HepG2 (cell line): ENCODE results near the gene CTRL. TPM values are rescaled to one million over a fixed set of nuclear protein-coding genes. Genes with fewer than 3 reads are reported as not detected.
A peak's percentile ranks its signal among the peaks of the same experiment; 100 is the strongest.

Source experiments
- CBX5 ChIP-seq: sonication (generic); formaldehyde crosslinking; IDR thresholded peaks from 2 replicates; pipeline ENCODE4 v1.4.0; 2020; ENCODE audit warnings: missing genetic modification reagents, borderline replicate concordance
- FOXO1 ChIP-seq: sonication (generic); formaldehyde crosslinking; IDR thresholded peaks from 2 replicates; pipeline ENCODE4 v1.4.0; 2020; ENCODE audit warnings: missing genetic modification reagents
- GZF1 ChIP-seq: sonication (generic); formaldehyde crosslinking; IDR thresholded peaks from 2 replicates; pipeline ENCODE4 v1.5.1; 2020; ENCODE audit warnings: mild to moderate bottlenecking, missing genetic modification reagents
- HNF4G ChIP-seq, 2 experiments: sonication (generic) in 1 of 2; formaldehyde crosslinking in 1 of 2; IDR thresholded peaks; 2 replicates each; pipeline versions ENCODE4 v1.4.0 to v1.6.1; 2011 to 2020; ENCODE audit warnings: borderline replicate concordance in 2 of 2, low read depth in 2 of 2, mild to moderate bottlenecking in 2 of 2, low read length in 1 of 2, missing genetic modification reagents in 1 of 2, moderate library complexity in 1 of 2
- JUNB ChIP-seq: sonication (generic); formaldehyde crosslinking; IDR thresholded peaks from 2 replicates; pipeline ENCODE4 v1.8.0; 2022; ENCODE audit warnings: missing genetic modification reagents, mild to moderate bottlenecking, borderline replicate concordance
- KDM3A ChIP-seq: IDR thresholded peaks from 2 replicates; pipeline ENCODE4 v1.6.1; 2018; ENCODE audit warnings: low read depth, missing compliant biosample characterization
- PHF21A ChIP-seq: sonication (generic); formaldehyde crosslinking; IDR thresholded peaks from 2 replicates; pipeline ENCODE4 v1.5.0; 2020; ENCODE audit warnings: mild to moderate bottlenecking, missing genetic modification reagents
- RAD21 ChIP-seq: fragments of 450-650 bp; formaldehyde crosslinking; IDR thresholded peaks from 2 replicates; pipeline ENCODE4 v1.5.0; 2020; ENCODE audit warnings: mild to moderate bottlenecking
- SIN3B ChIP-seq: fragments of 150-350 bp; IDR thresholded peaks from 2 replicates; pipeline ENCODE4 v1.6.1; 2014; ENCODE audit warnings: low read length
- SKI ChIP-seq: fragments of 450-650 bp; IDR thresholded peaks from one replicate; pipeline ENCODE4 v1.6.1; 2018; ENCODE audit warnings: mild to moderate bottlenecking; ENCODE audit not compliant: partially characterized antibody
- SUZ12 ChIP-seq: fragments of 150-350 bp; IDR thresholded peaks from 2 replicates; pipeline ENCODE4 v1.6.1; 2014; ENCODE audit warnings: low read depth, low read length
- ZNF318 ChIP-seq: sonication (generic); formaldehyde crosslinking; IDR thresholded peaks from 2 replicates; pipeline ENCODE4 v1.4.0; 2020; ENCODE audit warnings: mild to moderate bottlenecking, missing genetic modification reagents
- ZNF414 ChIP-seq: sonication (generic); formaldehyde crosslinking; IDR thresholded peaks from 2 replicates; pipeline ENCODE4 v1.5.0; 2020; ENCODE audit warnings: missing genetic modification reagents
- ZNF678 ChIP-seq: sonication (generic); formaldehyde crosslinking; IDR thresholded peaks from 2 replicates; pipeline ENCODE4 v1.4.0; 2020; ENCODE audit warnings: mild to moderate bottlenecking, missing genetic modification reagents
- ZNF772 ChIP-seq: sonication (generic); formaldehyde crosslinking; IDR thresholded peaks from 2 replicates; pipeline ENCODE4 v1.5.0; 2020; ENCODE audit warnings: mild to moderate bottlenecking, missing genetic modification reagents
- polyA plus RNA-seq, 8 experiments: library from polyadenylated mRNA; depleted of rRNA in 3 of 8; stranded (reverse) in 7 of 8; unstranded in 1 of 8; fragments of >200 nt; fragmentation: Illumina TruSeq in 4 of 8; extraction: Trizol in 4 of 8; gene quantifications; 2 replicates each; pipeline versions ENCODE4 v1.2.1 to v1.2.3, GENCODE V29; 2011 to 2016; ENCODE audit warnings: low read depth in 4 of 8, missing spikeins in 1 of 8, mixed read lengths in 1 of 8; ENCODE audit not compliant: insufficient read depth in 1 of 8
- total RNA-seq, 5 experiments: library from RNA; depleted of rRNA; stranded (reverse); fragments of >200 nt; fragmentation: Illumina TruSeq; extraction: Trizol; gene quantifications; 2 replicates each; pipeline ENCODE4 v1.2.3, GENCODE V29; 2016; ENCODE audit warnings: low read depth in 1 of 5
- TF ChIP-seq, protein P1 (sequence below): IDR thresholded peaks from 2 replicates; pipeline ENCODE4 v1.6.1; 2016; ENCODE audit warnings: control low read depth
- TF ChIP-seq, protein P2 (sequence below): sonication (generic); formaldehyde crosslinking; IDR thresholded peaks from 2 replicates; pipeline ENCODE4 v1.5.1; 2020; ENCODE audit warnings: missing genetic modification reagents, mild to moderate bottlenecking, borderline replicate concordance

The CTRL gene
- total and polyA plus RNA-seq, 2 of the 13 experiments (the other 11 are each of a cell fraction or from before 2014, with no cell fraction given), result 1.9 to 2.7 TPM

DNA sequence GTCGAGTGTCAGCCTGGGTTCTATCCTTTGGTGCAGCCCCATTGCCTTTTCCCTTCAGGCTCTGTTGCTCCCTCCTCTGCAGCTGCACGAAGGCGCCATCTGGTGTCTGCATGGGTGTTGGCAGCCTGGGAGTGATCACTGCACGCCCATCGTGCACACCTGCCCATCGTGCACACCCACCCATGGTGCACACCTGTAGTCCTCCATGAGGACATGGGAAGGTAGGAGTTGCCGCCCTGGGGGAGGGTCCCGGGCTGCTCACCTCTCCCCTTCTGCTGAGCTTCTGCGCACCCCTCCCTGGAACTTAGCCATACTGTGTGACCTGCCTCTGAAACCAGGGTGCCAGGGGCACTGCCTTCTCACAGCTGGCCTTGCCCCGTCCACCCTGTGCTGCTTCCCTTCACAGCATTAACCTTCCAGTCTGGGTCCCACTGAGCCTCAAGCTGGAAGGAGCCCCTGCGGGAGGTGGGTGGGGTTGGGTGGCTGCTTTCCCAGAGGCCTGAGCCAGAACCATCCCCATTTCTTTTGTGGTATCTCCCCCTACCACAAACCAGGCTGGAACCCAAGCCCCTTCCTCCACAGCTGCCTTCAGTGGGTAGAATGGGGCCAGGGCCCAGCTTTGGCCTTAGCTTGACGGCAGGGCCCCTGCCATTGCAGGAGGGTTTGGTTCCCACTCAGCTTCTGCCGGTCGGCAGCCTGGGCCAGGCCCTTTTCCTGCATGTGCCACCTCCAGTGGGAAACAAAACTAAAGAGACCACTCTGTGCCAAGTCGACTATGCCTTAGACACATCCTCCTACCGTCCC, 2.9 kb downstream of the CTRL start (continued):
- TF ChIP-seq ZNF318 (CRISPR knock-in tag) (no peak), KDM3A (0 out of 2 replicates have a peak, but pooled peaks have one; percentile 56), SUZ12 (0 out of 2 replicates have a peak, but pooled peaks have one; percentile 12), HNF4G (IDR thresholded peaks at IDR 0.05; ENCODE audit: borderline replicate concordance, low read depth, low read length) (no peak), HNF4G (CRISPR knock-in tag; IDR thresholded peaks at IDR 0.05; ENCODE audit: borderline replicate concordance, low read depth) (peak; percentile 32; the same call in 1 of the 2 replicates), GZF1 (no peak), SIN3B (peak; percentile 37; the same call in 1 of the 2 replicates), ZNF772 (0 out of 2 replicates have a peak, but pooled peaks have one; percentile 29), CBX5 (peak; percentile 55; the same call in 1 of the 2 replicates), ZNF678 (no peak), FOXO1 (CRISPR knock-in tag) (peak; percentile 48; the same call in 1 of the 2 replicates), RAD21 (peak; percentile 98), SKI (no peak), PHF21A (no peak), ZNF414 (CRISPR knock-in tag) (no peak), JUNB (CRISPR knock-in tag) (no peak)
- TF ChIP-seq, protein P1, sequence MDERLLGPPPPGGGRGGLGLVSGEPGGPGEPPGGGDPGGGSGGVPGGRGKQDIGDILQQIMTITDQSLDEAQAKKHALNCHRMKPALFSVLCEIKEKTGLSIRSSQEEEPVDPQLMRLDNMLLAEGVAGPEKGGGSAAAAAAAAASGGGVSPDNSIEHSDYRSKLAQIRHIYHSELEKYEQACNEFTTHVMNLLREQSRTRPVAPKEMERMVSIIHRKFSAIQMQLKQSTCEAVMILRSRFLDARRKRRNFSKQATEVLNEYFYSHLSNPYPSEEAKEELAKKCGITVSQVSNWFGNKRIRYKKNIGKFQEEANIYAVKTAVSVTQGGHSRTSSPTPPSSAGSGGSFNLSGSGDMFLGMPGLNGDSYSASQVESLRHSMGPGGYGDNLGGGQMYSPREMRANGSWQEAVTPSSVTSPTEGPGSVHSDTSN, result no peak
- TF ChIP-seq, protein P2, sequence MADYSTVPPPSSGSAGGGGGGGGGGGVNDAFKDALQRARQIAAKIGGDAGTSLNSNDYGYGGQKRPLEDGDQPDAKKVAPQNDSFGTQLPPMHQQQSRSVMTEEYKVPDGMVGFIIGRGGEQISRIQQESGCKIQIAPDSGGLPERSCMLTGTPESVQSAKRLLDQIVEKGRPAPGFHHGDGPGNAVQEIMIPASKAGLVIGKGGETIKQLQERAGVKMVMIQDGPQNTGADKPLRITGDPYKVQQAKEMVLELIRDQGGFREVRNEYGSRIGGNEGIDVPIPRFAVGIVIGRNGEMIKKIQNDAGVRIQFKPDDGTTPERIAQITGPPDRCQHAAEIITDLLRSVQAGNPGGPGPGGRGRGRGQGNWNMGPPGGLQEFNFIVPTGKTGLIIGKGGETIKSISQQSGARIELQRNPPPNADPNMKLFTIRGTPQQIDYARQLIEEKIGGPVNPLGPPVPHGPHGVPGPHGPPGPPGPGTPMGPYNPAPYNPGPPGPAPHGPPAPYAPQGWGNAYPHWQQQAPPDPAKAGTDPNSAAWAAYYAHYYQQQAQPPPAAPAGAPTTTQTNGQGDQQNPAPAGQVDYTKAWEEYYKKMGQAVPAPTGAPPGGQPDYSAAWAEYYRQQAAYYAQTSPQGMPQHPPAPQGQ, result no peak
